GM20000 (cell line): ENCODE results near the gene POLR2C.
"Not testable (repeated sequence)": the region's sequence is repeated elsewhere in the genome, so short reads cannot be mapped to it uniquely, and the experiment has no call there.

Source experiments
- DNase-seq: peaks from one replicate; pipeline ENCODE4 v3.0.0; 2012; ENCODE audit warnings: low spot score
- CTCF ChIP-seq: IDR thresholded peaks from 2 replicates; pipeline ENCODE4 v1.5.1; 2012; ENCODE audit warnings: mild to moderate bottlenecking, control low read depth; ENCODE audit errors: extremely low read depth, missing control alignments

The POLR2C gene

GRCh38 chr16:57485916-57486857, 23.7 kb downstream of the POLR2C start, which contains the start of gene DOK4:
DOK4 (minus strand) TSS chr16:57486493; CDS start chr16:57479507, 6,986 bp downstream.
- peak; percentile 97 for DNase-seq
- no peak for TF ChIP-seq CTCF

- TF ChIP-seq CTCF, result no peak
Observed at GRCh38 chr16:57486858-57487834, 24.7 kb downstream of the POLR2C start.

GRCh38 chr16:57489229-57489628, 26.8 kb downstream of the POLR2C start:
- DNase-seq, result no peak
- TF ChIP-seq CTCF, result no peak

More at GRCh38 chr16:57486858-57487834, 24.7 kb downstream of the POLR2C start:
- DNase-seq, result no peak

GRCh38 chr16:57493767-57494166, 31.3 kb downstream of the POLR2C start:
- no peak for TF ChIP-seq CTCF
- no peak for DNase-seq

- no peak for DNase-seq
- no peak for TF ChIP-seq CTCF
Observed at GRCh38 chr16:57497121-57497520, 34.6 kb downstream of the POLR2C start.

- TF ChIP-seq CTCF, result no peak
Observed at GRCh38 chr16:57498031-57498430, 35.6 kb downstream of the POLR2C start.

GRCh38 chr16:57499941-57500340, 37.5 kb downstream of the POLR2C start:
- not testable (repeated sequence) for DNase-seq

More at GRCh38 chr16:57498031-57498430, 35.6 kb downstream of the POLR2C start:
- no peak for DNase-seq
